LNCaP clone FGC (cell line): ENCODE data around the gene C3AR1.
"Not testable (repeated sequence)": the region's sequence is repeated elsewhere in the genome, so short reads cannot be mapped to it uniquely, and the experiment has no call there.

Experiments
- DNase-seq: peaks from one replicate; pipeline ENCODE4 v3.0.0-alpha.2; 2011; ENCODE audit warnings: low read depth
- H3K4me3 ChIP-seq: 2 replicates; pipeline ENCODE4 v1.5.1; 2011; ENCODE audit warnings: mild to moderate bottlenecking, low read depth, low read length, control low read depth
- TF ChIP-seq, protein P1 (sequence below): IDR thresholded peaks from 2 replicates; pipeline ENCODE4 v1.5.1; 2012; ENCODE audit warnings: mild to moderate bottlenecking; ENCODE audit not compliant: control insufficient read depth, insufficient read depth; ENCODE audit errors: extremely low read depth

Gene C3AR1

DNA sequence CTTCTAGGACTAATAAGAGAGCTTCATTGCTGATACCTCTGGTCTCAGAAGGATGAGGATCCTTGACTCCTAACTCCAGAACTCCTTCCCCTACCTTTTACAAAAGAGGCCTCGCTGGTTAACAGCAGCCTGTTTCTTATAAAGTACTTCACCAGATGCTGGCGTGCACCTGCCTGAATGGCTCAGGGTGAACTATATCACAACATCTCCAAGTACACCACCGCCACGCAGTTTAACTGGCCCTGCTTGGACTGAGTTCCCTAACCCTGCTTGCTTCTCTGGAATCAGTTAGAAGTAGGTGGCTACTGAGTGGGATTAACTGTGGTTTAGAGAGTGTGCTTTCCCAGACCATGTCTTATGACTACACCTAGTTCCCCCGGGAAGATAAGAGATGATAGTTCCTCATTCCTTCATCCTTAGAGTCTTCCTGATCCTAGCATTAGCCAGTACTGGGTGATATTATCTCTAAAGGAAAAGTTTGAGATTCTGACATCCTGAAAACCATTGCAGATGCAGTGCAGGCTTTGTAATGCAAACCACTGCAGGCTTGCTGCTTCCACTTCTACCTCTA is 30.6 kb downstream of the C3AR1 start:
- TF ChIP-seq, protein P1, sequence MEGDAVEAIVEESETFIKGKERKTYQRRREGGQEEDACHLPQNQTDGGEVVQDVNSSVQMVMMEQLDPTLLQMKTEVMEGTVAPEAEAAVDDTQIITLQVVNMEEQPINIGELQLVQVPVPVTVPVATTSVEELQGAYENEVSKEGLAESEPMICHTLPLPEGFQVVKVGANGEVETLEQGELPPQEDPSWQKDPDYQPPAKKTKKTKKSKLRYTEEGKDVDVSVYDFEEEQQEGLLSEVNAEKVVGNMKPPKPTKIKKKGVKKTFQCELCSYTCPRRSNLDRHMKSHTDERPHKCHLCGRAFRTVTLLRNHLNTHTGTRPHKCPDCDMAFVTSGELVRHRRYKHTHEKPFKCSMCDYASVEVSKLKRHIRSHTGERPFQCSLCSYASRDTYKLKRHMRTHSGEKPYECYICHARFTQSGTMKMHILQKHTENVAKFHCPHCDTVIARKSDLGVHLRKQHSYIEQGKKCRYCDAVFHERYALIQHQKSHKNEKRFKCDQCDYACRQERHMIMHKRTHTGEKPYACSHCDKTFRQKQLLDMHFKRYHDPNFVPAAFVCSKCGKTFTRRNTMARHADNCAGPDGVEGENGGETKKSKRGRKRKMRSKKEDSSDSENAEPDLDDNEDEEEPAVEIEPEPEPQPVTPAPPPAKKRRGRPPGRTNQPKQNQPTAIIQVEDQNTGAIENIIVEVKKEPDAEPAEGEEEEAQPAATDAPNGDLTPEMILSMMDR: no peak
- H3K4me3 ChIP-seq: no peak overlapping the region

DNA sequence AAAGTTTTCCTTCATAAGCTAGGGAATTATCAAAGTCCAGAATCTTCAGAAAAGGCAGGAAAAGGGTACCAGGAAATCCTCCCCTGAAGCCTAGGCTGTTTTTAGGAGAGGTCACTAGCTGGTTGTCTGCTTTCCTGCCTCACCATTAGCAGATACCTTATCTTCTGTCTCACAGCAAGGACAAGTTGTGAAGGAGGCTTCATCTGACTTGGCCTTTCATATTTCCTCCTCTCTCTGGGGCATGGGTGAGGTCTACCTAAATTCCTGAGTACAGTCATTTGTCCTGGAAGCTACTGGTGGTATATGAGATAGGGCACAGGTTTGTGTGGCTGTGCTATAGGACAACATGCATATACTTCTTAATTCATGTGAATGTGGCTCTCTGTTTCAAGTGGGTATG is 31.4 kb downstream of the C3AR1 start:
- H3K4me3 ChIP-seq: no peak overlapping the region
- TF ChIP-seq, protein P1: no peak
- DNase-seq: no peak

More for the DNA sequence above, 30.6 kb downstream of the C3AR1 start:
- no peak for DNase-seq

DNA sequence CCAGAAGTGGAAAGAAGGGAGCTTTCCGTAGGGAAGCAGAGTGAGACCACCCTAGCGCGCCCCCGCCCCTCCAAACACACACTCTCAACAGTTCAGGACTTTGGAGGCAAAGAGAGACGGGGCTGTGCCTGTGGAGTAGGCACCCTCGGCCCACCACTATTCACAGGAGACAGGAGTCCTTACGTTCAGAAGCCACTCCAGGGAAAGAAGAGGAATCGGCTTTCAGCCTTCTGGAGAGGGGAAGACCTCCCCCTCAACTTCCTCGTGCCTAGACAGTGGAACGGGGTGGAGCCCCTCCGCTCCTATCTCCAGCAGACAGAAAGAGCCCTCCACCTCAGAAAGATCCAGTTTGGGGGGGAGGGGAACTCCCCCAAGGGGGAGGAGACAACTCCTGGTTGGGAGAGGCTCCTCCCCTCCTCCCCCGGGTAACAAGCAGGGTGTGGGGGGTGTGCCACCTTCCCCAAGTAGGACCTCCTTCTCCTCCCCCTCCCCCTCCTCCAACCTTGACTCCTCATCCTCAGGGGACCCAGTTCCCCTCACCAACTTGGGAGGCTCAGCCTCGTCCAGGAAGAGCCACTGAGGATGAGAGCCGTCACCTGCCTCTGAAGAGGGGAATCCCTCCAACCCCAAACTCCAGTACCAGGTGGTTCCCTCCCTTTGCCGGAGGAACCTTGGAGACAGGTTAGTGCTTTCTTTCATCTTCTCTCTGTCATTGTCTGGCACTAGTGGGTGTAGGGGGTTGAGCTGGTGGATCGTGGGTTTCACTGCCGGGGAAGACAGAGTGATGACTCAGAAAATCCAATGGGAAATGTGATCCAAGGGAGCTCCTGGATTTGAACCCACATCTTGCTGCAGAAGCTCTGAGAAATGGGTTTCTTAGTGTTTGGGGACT is 32.8 kb downstream of the C3AR1 start:
- no peak for DNase-seq
- TF ChIP-seq, protein P1: no peak
- peak overlapping the region; percentile 97 for H3K4me3 ChIP-seq

DNA sequence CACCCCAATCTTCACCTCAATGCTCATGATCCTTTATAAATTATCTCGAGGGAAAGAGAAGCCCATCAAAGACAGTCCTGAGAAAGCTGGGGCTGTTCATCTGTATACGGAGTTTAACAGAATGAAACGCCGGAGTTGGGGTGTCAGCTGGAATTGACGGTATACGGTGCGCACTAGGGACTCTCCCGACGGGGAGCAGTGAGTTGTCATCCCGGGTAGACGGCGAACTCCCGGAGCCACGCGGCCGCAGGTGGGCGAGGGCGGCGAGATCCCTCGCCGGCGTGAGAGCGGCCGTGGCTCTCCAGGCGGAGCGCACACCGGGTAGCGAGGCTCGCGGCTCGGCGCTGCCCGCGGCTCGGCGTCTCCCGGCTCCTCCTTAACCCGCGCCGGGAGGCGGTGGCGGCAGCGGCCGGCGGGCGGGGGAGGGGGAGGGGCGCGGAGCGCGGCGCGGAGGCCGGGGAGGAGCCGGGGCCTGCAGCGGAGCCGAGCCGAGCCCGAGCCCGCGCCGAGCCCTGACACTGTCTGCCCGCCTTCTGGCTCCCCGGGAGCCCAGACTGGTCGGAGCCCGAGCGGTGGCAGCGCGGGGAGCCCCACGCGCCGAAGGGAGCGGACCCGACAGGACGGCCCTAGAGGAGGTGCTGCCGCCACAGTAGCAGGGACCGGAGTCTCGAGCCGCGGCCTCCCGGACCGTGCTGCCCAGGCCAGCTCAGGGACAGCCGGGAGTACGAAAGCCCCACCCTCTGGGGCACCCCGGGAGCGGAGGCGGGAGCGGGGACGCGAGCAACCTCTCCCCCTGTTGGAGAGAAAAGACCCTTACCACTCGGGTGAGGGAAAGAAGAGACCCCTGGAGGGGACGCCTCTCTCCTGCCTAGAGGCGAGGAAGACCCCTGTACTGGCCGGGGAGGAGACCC is 33.7 kb downstream of the C3AR1 start, which contains the start of gene FOXJ2:
Gene FOXJ2, plus strand, starts transcription at position 475 of the 911 bp plus-strand sequence. CDS start 7,117 bp downstream, outside the sequence.
- no peak for DNase-seq
- TF ChIP-seq, protein P1: no peak
- peak within 1 kb of the TSS; percentile 97 for H3K4me3 ChIP-seq

DNA sequence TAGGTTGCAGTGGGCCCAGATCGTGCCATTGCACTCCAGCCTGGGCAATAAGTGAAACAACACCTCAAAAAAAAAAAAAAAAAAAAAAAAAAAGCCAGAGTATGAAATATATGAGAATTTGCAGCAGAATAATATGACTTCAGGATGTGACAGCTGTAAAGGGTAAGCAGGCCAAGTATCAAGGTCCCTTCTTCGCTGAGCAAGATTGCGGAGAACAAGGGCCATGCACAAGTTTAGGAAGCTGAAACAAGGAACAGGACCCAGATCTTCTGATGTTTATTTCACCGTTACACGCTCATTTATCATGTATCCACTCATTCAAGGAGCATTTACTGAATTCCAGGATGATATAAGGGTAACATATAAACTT is 34.3 kb downstream of the C3AR1 start:
- peak overlapping the region; percentile 97 for H3K4me3 ChIP-seq
- DNase-seq: no peak
- TF ChIP-seq, protein P1: no peak

DNA sequence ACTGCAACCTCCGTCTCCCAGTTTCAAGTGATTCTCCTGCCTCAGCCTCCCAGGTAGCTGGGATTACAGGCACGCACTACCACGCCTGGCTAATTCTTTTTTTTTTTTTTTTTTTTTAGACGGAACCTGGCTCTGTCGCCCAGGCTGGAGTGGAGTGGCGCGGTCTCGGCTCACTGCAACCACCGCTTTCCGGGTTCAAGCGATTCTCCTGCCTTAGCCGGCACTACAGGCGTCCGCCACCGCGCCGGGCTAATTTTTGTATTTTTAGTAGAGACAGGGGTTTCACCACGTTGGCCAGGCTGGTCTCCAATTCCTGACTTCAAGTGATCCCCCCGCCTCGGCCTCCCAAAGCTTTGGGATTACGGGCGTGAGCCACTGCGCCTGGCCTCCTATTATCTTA is 35.1 kb downstream of the C3AR1 start:
- DNase-seq, H3K4me3 ChIP-seq: not testable (repeated sequence)

DNA sequence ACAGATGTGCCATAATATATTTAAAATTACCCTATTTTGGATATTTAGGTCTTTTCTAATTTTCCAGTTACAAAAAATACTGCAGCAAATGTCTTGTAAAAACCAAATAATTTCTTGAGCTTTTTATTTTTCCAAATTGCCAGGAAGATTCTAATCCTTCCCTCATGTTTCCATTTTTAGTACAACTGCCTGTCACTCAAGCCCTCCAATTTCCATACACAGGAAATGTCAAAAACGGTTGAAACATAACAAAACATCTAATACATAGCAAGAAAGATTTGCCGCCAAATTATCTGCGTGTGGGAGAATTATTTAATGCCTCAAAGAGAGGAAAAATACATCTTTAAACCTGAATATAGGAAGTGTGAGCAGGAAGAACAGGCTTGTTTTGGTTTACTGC is 36.0 kb downstream of the C3AR1 start:
- H3K4me3 ChIP-seq: no peak overlapping the region
- TF ChIP-seq, protein P1: no peak
- DNase-seq: no peak
